SKM-1 treated with dmso at 0.1 percent for 144 hours (cell line): Measurements from ENCODE around the gene SPRYD4.
"Not testable (repeated sequence)": the region's sequence is repeated elsewhere in the genome, so short reads cannot be mapped to it uniquely, and the experiment has no call there.

Experiments used
- DNase-seq: peaks from one replicate; lab custom pipeline; 2025; ENCODE audit not compliant: unreplicated experiment; lab: John Stamatoyannopoulos, UW

Gene SPRYD4

DNA sequence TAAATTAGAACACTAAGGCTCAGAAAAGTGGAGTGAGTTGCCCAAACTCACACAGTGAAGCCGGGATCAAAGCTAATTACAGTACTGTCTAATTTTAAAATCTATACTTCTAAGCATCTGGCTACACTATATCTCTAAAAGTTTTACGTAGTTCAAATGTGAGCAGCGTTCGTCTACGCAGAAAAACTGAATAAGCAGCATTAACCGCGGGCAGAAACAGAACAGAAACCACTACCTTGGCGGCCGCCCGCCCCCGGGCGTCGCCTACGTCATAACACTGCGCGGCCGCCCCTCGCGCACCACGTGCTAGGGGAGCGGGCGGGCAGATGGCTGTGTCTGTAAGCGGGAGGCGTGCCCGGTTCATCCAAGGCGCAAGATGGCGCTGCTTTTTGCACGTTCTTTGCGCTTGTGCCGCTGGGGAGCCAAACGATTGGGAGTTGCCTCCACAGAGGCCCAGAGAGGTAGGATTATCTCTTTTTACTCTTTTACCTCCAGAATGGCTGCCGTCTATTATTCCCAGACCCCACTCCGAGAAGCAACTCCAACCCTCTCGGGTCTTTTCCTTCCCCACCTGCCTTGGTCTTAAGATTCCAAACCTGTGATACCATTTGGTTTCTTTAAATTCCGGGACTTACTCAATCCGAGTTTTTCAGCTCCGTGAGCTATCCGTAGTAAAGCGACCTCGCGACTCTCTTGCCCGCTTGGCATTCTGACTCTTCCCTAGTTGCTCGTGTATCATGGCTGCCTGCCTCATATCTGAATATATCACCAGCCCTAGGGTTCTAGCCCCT lies at the start of gene SPRYD4:
Gene SPRYD4, plus strand, starts transcription at position 363 of the 791 bp plus-strand sequence. Its CDS starts 14 bp downstream, at position 377.
- DNase-seq: peak; percentile 66

DNA sequence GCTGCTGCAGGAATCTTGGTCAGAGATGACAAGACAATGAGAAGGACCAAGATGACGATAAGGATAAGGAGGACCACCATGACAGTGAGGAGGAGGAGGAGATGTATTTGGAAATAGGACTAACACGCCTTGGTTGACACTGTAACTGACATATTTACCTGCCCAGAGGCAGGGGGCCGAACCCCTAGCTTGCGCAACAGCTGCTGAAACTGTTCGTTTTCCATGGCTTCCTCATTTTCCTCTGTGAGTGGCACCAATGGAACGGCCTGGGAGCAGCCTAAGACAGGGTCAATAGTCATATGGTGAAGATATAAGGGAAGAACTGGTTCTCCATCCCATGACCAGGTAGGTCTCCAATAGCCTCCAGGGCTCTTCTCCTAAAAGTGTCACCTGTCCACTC lies 48.0 kb upstream of the SPRYD4 start:
- DNase-seq: no peak

DNA sequence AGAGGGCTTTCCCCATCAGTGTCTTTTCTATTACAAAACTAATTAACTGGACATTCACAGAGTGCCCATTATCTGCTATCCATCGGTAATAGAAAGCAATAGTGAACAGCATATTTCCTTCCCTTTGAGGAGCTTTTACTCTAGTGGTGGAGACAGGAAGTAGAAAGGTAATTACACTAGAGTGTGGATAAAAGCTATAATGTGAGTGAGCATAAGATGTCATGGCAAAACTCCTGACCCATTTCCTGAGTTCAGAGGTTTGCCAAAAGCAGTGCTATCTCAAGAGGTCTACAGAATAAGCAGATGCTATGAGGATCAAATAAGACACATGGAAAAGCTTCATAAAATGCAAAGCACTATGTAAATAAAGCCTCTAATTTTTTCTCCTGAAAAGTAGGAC lies 43.2 kb upstream of the SPRYD4 start:
- no peak for DNase-seq

DNA sequence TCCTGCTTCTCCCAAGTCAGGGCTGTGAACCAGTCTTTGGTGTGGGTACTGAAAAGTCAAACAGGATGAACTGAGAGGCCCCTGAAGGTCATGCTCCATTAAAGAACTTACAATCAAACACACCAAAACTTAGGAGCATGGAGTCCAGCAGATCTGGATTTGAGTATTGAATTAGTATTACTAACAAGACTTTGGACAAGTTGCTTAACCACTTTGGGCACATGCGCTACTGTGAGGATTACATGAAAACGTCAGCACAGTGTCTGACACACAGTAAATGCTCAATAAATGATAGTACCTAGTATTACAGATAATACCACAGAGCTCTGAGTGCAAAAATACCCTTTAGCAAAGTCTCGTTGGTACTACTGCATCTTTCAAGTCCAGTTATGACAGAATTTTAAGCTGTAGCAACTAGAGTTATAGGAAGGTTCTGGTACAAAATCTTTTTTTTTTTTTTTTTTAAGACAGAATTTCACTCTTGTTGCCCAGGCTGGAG lies 42.4 kb upstream of the SPRYD4 start:
- DNase-seq: no peak

DNA sequence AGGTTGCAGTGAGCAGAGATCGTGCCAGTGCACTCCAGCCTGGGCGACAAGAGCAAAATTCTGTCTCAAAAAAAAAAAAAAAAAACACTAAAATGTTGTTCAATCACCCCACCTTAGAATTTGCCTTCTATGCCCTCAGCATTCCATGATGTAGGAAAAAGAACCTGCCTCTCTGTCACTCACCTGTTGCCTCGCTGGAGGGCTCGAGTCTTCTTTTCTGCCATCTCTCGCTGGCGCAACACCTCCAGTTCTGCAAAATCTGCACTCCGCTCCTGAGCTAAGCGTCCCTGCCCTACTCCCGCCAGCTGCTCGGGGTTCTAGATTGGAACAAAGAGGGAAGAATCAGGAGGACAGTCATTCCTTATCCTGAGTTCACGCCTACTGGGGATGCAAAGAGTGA lies 37.1 kb upstream of the SPRYD4 start:
- DNase-seq: no peak

DNA sequence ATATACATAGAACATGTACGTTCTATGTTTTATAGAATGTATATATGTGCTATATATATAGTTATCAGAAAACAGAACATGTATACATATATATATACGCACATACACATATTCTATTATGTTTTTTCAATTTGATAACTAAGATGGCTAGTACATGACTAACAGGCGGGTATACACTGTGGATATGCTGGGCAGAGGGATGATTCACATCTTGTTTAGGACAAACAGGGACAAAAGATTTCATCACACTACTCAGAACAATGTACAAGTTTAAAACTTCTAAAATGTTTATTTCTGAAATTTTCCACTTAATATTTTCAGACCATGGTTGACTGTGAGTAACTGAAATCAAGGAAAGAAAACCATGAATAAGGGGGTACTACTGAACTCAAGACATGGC lies 36.5 kb upstream of the SPRYD4 start:
- no peak for DNase-seq

DNA sequence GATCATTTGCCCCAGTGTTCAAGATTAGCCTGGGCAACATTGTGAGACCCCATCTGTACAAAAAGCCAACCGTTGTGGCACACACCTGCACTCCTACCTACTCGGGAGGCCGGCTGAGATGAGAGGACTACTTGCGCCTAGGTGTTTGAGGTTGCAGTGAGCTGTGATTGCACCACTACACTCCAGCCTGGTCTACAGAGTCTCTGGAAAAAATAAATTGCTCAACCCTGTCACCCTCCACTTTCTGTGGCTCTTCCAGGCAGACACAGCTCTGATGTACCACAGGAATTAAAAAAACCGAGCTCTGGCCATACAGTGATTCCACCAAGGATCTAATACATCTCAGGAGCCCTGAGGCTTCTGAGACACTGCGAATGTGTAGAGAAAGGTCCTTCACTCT lies 33.5 kb upstream of the SPRYD4 start:
- no peak for DNase-seq

DNA sequence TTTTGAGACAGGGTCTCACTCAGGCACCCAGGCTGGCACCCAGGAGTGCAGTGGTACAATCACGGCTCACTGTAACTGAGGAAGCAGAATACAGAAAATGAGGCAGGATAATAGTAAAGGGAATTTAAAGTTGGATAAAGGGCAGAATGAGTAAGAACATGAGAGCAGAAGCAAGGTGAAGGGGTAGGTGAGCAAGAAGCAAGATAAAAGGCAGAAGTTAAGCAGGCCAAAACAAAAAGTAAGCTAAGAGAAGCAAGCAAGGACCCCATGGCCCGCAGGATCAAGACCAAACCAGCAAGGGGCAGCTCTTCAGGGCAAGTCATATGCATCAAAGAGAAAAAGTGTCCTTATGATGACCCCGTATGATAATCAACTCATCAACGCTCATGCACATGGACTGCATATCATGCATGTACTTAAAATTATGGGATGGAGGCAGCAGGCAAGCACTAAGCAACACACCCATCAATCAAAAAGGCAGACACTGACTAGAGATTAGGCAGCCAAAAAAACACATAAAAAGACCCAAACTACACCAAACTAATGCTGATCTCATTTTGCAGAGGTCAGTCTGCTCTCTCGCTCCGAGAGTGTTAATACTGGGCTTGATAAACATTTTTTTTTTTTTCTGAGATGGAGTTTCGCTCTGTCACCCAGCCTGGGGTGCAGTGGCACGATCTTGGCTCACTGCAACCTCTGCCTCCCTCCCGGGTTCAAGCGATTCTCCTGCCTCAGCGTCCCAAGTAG lies 30.8 kb upstream of the SPRYD4 start:
- DNase-seq: no peak

DNA sequence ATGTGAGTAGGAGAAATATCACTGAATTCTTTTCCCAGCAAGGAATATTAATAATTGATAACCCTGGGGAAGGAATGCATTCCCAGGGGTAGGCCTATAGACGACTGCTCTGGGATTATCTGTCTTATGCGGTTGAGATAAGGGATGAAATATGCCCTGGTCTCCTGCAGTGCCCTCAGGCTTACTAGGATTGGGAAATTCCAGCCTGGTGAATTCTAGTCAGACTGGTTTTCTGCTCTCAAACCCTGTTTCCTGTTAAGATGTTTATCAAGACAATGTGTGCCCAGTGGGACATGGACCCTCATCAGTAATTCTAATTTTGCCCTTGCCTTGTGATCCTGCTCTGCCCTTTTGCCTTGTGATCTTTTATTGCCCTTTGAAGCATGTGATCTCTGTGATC lies 25.2 kb upstream of the SPRYD4 start:
- DNase-seq: not testable (repeated sequence)

DNA sequence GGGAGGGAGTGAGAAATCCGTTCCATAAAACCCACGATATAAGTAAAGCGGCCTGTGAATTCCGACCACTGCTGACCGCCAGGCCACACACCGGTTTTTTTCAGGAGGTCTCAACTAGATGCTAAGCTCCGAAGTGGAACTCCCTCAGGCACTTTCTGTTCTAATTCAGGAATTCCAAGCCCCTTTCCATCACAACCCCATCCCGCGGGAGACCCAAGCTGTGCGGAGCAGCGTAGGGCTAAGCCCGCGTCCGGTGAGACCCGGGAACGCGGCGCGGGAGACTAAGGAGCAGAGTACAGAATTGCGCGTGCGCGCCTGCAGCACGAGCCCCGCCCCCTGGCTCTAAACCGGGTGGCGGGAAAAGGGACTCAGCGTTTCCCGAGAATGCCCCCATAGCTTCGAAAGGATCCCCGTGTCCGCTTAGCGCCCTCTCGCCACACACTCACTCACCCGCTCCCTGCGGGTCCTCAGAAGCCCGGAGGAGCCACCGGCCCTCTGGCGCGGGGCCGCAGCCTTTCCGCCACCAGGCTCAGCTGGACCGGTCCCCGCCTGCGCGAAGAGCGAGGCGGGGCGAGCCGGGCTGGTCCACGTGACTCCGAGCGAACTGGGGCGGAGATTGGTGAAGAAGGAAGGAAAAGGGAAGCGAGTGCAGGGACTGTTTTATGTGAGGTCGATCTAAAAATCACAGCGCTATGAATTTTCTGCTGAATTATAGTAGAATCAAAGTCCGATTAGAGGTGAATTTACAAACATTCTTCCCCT lies 19.3 kb upstream of the SPRYD4 start, which contains the start of gene TIMELESS:
Gene TIMELESS, minus strand, starts transcription at position 567 of the 762 bp plus-strand sequence. CDS start 15,256 bp downstream, outside the sequence.
- DNase-seq: peak; percentile 68

DNA sequence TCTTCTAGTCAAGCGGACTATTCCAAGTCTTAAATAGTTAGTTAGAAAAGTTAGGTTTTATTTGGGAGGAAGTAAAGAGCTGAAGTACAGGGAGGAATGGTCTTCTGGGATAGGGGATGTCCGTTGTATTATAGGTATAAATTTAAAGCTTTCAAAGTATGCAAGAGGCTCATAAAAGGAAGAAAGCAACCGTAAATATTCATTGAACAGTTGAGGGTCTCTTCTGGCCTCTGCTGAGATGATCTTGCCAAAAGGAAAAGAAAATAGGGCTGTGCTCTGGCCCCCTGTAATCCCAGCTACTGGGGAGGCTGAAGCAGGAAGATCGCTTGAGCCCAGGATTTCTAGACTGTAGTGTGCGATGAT lies 18.8 kb upstream of the SPRYD4 start:
- DNase-seq: no peak

DNA sequence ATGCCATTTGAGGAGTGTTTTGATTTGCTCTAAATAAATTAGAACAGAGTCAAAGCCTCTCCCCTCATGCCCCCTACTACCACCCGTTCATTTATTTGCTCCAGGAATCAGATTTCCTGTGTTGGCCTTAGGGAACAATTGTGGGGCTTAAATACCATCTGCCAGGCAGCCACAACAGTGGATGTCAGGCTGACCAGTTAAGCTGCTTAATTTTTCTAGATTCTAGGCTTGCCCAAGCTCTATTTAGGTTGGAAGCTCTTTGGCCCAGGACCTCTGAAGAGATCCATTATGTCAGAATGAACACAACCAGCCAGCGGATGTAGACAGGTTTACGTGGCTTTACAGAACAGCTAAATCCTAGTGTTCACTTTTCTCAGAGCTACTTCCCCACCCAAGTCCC lies 18.1 kb upstream of the SPRYD4 start:
- no peak for DNase-seq

DNA sequence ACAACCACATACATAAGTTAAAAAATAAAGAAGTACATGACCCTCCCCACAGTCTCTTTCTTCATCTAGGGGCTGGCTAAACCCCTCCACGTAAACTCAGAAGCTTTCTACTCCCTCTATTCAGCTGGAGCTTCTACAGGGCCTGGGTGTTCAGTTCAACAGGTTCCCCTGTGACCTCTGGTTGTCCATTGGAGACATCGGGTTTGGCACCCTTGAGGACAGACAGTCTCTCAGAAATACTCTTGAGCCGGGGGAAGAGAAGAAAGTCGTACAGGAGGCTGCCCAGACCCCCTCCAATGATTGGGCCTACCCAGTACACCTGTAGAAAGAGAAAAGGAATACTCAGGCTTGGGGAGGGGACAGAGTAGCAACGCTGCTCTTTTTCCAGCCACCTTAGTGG lies 17.2 kb upstream of the SPRYD4 start:
- no peak for DNase-seq

DNA sequence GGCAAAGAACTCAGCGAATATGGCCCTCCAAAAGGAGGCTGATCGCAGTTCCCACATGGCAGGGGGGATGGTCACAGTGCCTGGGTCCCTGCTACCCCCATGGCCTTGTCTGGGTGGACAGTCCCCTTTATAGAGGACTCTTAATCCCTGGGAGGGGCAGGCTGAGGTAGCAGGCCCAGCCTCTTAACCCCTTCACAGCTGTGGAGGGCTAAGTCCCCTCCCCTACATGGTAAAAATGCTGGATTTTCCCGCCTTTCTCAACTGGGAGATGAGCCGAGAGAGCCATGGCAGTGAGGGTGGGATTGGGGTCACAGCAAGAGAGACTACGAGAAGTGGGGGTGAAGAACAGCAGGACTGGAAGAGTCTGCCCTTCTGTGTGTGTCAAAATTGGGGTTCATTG lies 13.8 kb upstream of the SPRYD4 start, which contains the start of gene MIP:
Gene MIP, minus strand, starts transcription at position 101 of the 400 bp plus-strand sequence. Its CDS starts 44 bp downstream, at position 57.
- no peak for DNase-seq

DNA sequence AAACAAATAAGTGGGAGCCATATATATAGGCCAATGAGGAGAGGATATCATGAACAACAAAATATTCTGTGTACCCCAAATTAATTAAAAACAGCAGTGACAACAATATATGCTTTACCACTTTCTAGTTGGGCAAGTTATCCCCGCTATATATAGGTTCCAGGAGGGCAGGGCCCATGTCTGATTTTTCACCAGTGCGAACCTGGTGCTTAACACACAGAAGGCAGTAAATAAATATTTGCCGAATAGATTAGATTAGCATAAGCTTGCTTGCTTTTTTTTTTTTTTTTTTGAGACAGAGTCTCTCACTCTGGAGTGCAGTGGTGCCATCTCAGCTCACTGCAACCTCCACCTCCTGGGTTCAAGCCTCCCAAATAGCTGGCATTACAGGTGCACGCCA lies 10.6 kb upstream of the SPRYD4 start:
- no peak for DNase-seq

DNA sequence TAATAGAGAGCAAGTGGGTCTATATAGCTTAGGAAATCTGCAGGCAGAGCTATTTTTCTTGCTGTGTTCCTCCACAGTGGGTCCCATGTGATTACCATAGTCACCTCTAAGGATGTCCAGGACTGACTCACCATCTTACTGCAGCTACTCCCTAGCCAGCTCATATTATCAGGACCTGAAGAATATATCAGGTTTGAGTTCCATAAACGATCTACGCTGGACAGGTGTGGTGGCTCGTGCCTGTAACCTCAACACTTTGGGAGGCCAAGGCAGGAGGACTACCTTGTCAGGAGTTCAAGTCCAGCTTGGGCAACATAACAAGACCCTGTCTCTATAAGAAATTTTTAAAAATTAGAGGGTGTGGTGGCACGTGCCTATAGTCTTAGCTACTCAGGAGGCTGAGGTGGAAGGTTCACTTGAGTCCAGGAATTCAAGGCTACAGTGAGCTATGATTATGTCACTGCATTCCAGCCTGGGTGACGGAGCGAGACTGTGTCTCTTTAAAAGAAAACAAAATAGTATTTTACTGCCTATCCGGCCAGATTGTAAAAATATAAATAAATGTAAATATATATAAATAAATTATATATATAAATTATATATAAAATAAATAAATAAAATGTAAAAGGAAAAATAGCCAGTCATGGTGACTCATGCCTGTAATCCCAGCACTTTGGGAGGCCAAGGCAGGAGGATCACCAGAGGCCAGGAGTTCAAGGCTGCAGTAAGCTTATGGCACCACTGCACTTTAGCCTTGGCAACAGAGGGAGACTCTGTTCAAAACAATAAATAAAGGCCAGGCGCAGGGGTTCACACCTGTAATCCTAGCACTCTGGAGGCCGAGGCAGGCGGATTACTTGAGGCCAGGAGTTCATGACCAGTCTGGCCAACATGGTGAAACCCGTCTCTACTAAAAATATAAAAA lies 6.9 kb upstream of the SPRYD4 start:
- DNase-seq: no peak

DNA sequence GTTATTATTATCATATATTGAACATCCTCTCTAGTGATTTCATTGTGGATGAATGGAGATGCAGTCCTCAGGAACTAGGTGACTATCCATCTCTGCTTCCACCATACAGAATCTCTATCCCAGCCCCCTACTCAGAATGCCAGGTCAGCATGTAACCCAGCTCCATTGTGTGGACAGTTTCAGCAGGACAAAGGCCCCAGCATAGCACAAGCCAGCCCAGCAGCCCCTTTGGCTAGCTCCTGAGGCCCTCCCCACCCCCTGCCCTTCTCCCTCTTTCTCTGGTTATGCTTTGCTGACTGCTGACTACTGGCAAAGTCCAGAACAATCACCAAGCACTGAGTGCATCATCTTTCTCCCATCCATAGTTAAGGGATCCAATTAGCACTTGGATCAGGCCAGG lies 5.8 kb upstream of the SPRYD4 start:
- no peak for DNase-seq

DNA sequence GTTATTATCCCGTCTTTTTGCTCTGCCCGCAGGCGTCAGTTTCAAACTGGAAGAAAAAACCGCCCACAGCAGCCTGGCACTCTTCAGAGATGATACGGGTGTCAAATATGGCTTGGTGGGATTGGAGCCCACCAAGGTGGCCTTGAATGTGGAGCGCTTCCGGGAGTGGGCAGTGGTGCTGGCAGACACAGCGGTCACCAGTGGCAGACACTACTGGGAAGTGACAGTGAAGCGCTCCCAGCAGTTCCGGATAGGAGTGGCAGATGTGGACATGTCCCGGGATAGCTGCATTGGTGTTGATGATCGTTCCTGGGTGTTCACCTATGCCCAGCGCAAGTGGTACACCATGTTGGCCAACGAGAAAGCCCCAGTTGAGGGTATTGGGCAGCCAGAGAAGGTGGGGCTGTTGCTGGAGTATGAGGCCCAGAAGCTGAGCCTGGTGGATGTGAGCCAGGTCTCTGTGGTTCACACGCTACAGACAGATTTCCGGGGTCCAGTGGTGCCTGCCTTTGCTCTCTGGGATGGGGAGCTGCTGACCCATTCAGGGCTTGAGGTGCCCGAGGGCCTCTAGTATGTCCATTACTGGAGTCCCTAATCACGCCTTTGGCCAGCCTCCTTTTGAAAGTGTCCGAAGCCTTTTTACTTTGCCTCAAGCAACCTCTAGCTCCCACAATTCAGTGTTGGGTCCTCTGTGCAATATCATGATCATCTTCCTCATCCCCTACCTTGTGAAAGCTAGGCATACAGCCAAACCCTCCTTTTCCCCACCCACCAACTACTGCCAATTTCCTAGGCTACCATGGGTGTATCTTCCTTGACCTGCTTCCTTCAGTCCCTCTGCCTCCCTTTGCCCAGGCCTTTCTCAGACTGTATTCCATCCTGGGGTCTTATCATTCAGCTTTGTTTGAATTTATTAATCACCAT lies 891 bp downstream of the SPRYD4 start:
- no peak for DNase-seq

DNA sequence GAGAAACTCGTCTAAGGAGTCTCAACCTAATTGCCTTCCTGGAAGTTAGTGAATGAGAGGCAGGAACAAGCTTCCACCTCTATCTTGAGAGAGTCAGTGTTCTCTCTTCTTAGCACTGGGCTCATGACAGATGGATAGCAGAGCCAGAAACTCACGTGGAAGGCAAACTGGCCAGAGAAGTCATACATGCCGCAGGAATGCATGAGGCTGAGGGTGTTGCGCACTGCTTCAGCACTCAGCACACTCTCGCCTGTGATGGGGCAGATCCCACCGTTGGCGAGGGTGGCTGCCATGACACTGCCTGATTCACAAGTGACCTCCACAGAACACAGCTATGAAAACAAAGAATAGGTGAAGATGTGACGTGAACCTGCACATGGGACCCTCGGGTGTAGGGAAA lies 6.0 kb downstream of the SPRYD4 start:
- no peak for DNase-seq
